Skeletal muscle tissue (tissue), 5 donors: Measurements from ENCODE around the gene IFNA4. TPM values are rescaled to one million over a fixed set of nuclear protein-coding genes. Genes with fewer than 3 reads are reported as not detected.

ENCODE experiments used
- H3K27ac ChIP-seq: one replicate; pipeline ENCODE4 v1.7.0; 2013; ENCODE audit warnings: mild to moderate bottlenecking, low read depth, low read length, inconsistent platforms
- H3K27me3 ChIP-seq, 3 donors: one replicate each; pipeline ENCODE4 v1.7.0; 2013; ENCODE audit warnings: low read length in 3 of 3; ENCODE audit not compliant: control insufficient read depth in 3 of 3, insufficient read depth in 3 of 3
- H3K36me3 ChIP-seq, 3 donors: one replicate each; pipeline ENCODE4 v1.7.0; 2013; ENCODE audit warnings: low read length in 3 of 3; ENCODE audit not compliant: control insufficient read depth in 3 of 3, insufficient read depth in 3 of 3
- H3K4me1 ChIP-seq, 3 donors: one replicate each; pipeline ENCODE4 v1.7.0; 2013; ENCODE audit warnings: low read length in 3 of 3, mild to moderate bottlenecking in 3 of 3; ENCODE audit not compliant: control insufficient read depth in 3 of 3, insufficient read depth in 3 of 3
- H3K4me3 ChIP-seq, 3 donors: one replicate each; pipeline ENCODE4 v1.7.0; 2013; ENCODE audit warnings: low read length in 3 of 3
- H3K9ac ChIP-seq, 3 donors: one replicate each; pipeline ENCODE4 v1.7.0; 2013; ENCODE audit warnings: low read length in 3 of 3, mild to moderate bottlenecking in 3 of 3, moderate library complexity in 2 of 3, low read depth in 1 of 3
- H3K9me3 ChIP-seq, 3 donors: one replicate each; pipeline ENCODE4 v1.7.0; 2013; ENCODE audit warnings: low read length in 3 of 3; ENCODE audit not compliant: control insufficient read depth in 3 of 3
- small RNA-seq: library from RNA; depleted of rRNA; stranded (forward); fragments of <200 nt; gene quantifications from one replicate; pipeline ENCODE3, GENCODE V24; 2014
- total RNA-seq: library from RNA; depleted of rRNA; stranded (reverse); fragments of >200 nt; gene quantifications from one replicate; pipeline ENCODE4 v1.2.3, GENCODE V29; 2014
- donor health status: Osteomylitis.

IFNA4 gene
- total RNA-seq, 1 donor from 2014 or later = not detected

GRCh38 chr9:21165516-21165915, 21.9 kb downstream of the IFNA4 start:
- Histone ChIP-seq H3K4me3 (no peak overlapping the region), H3K27ac (no peak overlapping the region), H3K9me3 (no peaks in the 10 kb centered on the region), H3K36me3 (no peaks in the 10 kb centered on the region), H3K27me3 (no peaks in the 10 kb centered on the region), H3K4me1 (no peaks in the 10 kb centered on the region), H3K9ac (no peak overlapping the region)

- no peaks in the 10 kb centered on the region for H3K9me3 ChIP-seq
- no peaks in the 10 kb centered on the region for H3K4me1 ChIP-seq
- no peak overlapping the region for H3K27ac ChIP-seq
- H3K27me3 ChIP-seq = no peaks in the 10 kb centered on the region
- no peaks in the 10 kb centered on the region for H3K36me3 ChIP-seq
- no peak overlapping the region for H3K9ac ChIP-seq
- no peak overlapping the region for H3K4me3 ChIP-seq
Measured at GRCh38 chr9:21160178-21160577, 27.2 kb downstream of the IFNA4 start.

- Histone ChIP-seq H3K9me3 (no peaks in the 10 kb centered on the region), H3K4me3 (no peak overlapping the region), H3K9ac (no peak overlapping the region), H3K36me3 (no peaks in the 10 kb centered on the region), H3K27me3 (no peaks in the 10 kb centered on the region), H3K4me1 (no peaks in the 10 kb centered on the region), H3K27ac (no peak overlapping the region)
Measured at GRCh38 chr9:21155501-21155900, 31.9 kb downstream of the IFNA4 start.

- no peak overlapping the region for H3K4me3 ChIP-seq
- H3K27ac ChIP-seq = no peak overlapping the region
- no peaks in the 10 kb centered on the region for H3K9me3 ChIP-seq
- H3K36me3 ChIP-seq = no peaks in the 10 kb centered on the region
- H3K9ac ChIP-seq = no peak overlapping the region
- H3K4me1 ChIP-seq = no peaks in the 10 kb centered on the region
- H3K27me3 ChIP-seq = no peaks in the 10 kb centered on the region
Measured at GRCh38 chr9:21154018-21154608, 33.3 kb downstream of the IFNA4 start.

- Histone ChIP-seq H3K4me3 (no peak overlapping the region), H3K27ac (no peak overlapping the region), H3K36me3 (no peaks in the 10 kb centered on the region), H3K9me3 (no peaks in the 10 kb centered on the region), H3K9ac (no peak overlapping the region), H3K4me1 (no peaks in the 10 kb centered on the region), H3K27me3 (no peaks in the 10 kb centered on the region)
Measured at GRCh38 chr9:21153336-21154017, 33.9 kb downstream of the IFNA4 start.

GRCh38 chr9:21144603-21145002, 42.8 kb downstream of the IFNA4 start:
- no peaks in the 10 kb centered on the region for H3K36me3 ChIP-seq
- H3K4me1 ChIP-seq = no peaks in the 10 kb centered on the region
- H3K9me3 ChIP-seq = no peaks in the 10 kb centered on the region
- H3K27ac ChIP-seq = no peak overlapping the region
- no peak overlapping the region for H3K9ac ChIP-seq
- no peaks in the 10 kb centered on the region for H3K27me3 ChIP-seq
- H3K4me3 ChIP-seq = no peak overlapping the region

- Histone ChIP-seq H3K36me3 (no peaks in the 10 kb centered on the region), H3K4me1 (no peaks in the 10 kb centered on the region), H3K27me3 (no peaks in the 10 kb centered on the region), H3K4me3 (no peak within 1 kb of the TSS), H3K27ac (no peak within 1 kb of the TSS), H3K9ac (no peak within 1 kb of the TSS), H3K9me3 (no peaks in the 10 kb centered on the region)
Measured at GRCh38 chr9:21141427-21141882, 45.9 kb downstream of the IFNA4 start, which contains the start of gene IFNW1. TSS of gene IFNW1 (minus strand) at chr9:21141832. CDS start at chr9:21141570, 262 bp downstream.

- Histone ChIP-seq H3K4me3 (no peak overlapping the region), H3K36me3 (no peaks in the 10 kb centered on the region), H3K4me1 (no peaks in the 10 kb centered on the region), H3K9me3 (no peaks in the 10 kb centered on the region), H3K27ac (no peak overlapping the region), H3K9ac (no peak overlapping the region), H3K27me3 (no peaks in the 10 kb centered on the region)
Measured at GRCh38 chr9:21137020-21137419, 50.4 kb downstream of the IFNA4 start.

Small RNAs within 50 kb of the gene (small RNA-seq; reads per million reads assigned to genes)
- not detected for gene RF00019

Other genes starting within 250 kb of the IFNA4 start
- gene HACD4, start 155.9 kb downstream of the IFNA4 start, total RNA-seq = 2.1 TPM
- gene IFNB1, start 109.6 kb downstream of the IFNA4 start, total RNA-seq = not detected
- not detected for gene IFNW1, start 45.8 kb downstream of the IFNA4 start, total RNA-seq
- not detected for gene IFNA21, start 20.9 kb downstream of the IFNA4 start, total RNA-seq
- gene IFNA7, start 14.6 kb upstream of the IFNA4 start, total RNA-seq = not detected
- not detected for gene IFNA10, start 19.6 kb upstream of the IFNA4 start, total RNA-seq
- not detected for gene IFNA16, start 29.7 kb upstream of the IFNA4 start, total RNA-seq
- gene IFNA17, start 40.6 kb upstream of the IFNA4 start, total RNA-seq = not detected
- gene IFNA14, start 52.4 kb upstream of the IFNA4 start, total RNA-seq = not detected
- gene IFNA5, start 117.7 kb upstream of the IFNA4 start, total RNA-seq = not detected
- gene KLHL9, start 147.8 kb upstream of the IFNA4 start, total RNA-seq = 24.5 TPM
- not detected for gene IFNA6, start 163.3 kb upstream of the IFNA4 start, total RNA-seq
- gene IFNA13, start 180.5 kb upstream of the IFNA4 start, total RNA-seq = 0.52 TPM
- gene IFNA2, start 197.8 kb upstream of the IFNA4 start, total RNA-seq = not detected
- gene IFNA8, start 221.5 kb upstream of the IFNA4 start, total RNA-seq = not detected